ENCODE results near the gene ANKRD22. TPM values are rescaled to one million over a fixed set of nuclear protein-coding genes. Genes with fewer than 3 reads are reported as not detected.
"Not testable (repeated sequence)": the region's sequence is repeated elsewhere in the genome, so short reads cannot be mapped to it uniquely, and the experiment has no call there.

The ANKRD22 gene
- total RNA-seq, 2 donors from 2014 or later, result 0.24 to 0.65 TPM

DNA sequence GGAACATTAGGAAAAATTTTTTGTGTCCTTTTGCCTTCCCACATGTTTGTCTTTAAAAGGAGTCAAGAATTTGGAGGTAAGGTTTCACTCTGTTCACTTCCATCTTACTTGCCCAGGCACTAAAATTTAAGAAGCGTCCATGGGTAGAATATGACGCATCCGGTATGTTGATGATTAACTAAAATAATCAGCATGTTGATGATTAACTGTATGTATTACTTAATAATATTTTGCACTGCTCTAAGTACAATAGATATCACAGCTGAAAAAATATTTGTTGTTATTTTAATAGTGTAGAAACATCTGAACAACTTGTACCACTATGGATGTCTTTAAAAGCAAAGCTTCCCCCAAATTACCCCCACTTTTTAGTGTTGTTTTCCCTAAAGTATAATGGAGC, 11.5 kb downstream of the ANKRD22 start:
- Mint-ChIP-seq H3K9me3 (peaks cover 0 to 1% of the 10 kb centered on the region in 2 donors), H3K27ac (no peak overlapping the region), H3K36me3 (ENCODE audit: insufficient read depth in 2 of 2) (no peaks in the 10 kb centered on the region), H3K4me3 (no peak overlapping the region), H3K4me1 (ENCODE audit: low read depth) (peaks cover 5% of the 10 kb centered on the region), H3K27me3 (ENCODE audit: low read depth) (peaks cover 19% of the 10 kb centered on the region)
- no peak for ATAC-seq (replicated peaks in 1 of 2)
- no peak for DNase-seq

DNA sequence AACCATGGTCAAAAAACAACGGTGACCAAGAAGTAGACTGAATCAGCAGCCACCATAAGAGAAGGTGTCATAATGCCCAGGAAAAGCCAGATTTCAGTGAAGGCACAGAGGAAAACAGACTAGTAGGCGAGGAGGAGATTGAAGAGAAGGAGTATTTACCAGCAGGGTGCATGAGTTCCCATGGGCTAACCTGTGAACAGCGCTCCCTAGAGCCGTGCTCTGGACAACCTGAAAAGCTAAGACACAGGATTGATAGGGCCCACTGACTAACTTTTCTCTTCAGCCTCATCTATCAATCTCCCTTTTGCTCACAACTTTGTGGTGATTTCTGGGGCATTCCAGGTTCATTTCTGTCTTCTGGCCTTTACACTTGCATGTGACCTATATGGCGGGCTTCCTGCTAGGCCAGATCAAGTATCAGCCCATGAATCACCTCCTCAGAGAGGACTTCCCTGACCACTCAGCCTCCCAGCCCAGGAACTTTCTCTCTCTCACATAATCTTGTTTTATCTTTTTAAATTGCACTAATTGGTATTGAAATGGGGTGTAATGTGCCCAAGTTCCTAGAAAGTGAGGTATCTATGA, 12.8 kb downstream of the ANKRD22 start:
- Mint-ChIP-seq H3K4me3 (no peak overlapping the region), H3K9me3 (peaks cover 0 to 1% of the 10 kb centered on the region in 2 donors), H3K27ac (no peak overlapping the region), H3K36me3 (ENCODE audit: insufficient read depth in 2 of 2) (no peaks in the 10 kb centered on the region), H3K4me1 (ENCODE audit: low read depth) (peaks cover 7% of the 10 kb centered on the region), H3K27me3 (ENCODE audit: low read depth) (peaks cover 12% of the 10 kb centered on the region)
- no peak for DNase-seq
- peak in 1 of 2 donors; percentile 10 for ATAC-seq (replicated peaks in 1 of 2)

GRCh38 chr10:88837632-88838031, 14.0 kb downstream of the ANKRD22 start:
- not testable (repeated sequence) for ATAC-seq (replicated peaks in 1 of 2); H3K27ac Mint-ChIP-seq; DNase-seq; H3K36me3 Mint-ChIP-seq (ENCODE audit: insufficient read depth in 2 of 2); H3K4me3 Mint-ChIP-seq; H3K9me3 Mint-ChIP-seq; H3K27me3 Mint-ChIP-seq (ENCODE audit: low read depth)
- peaks cover 19% of the 10 kb centered on the region for H3K4me1 Mint-ChIP-seq (ENCODE audit: low read depth)

DNA sequence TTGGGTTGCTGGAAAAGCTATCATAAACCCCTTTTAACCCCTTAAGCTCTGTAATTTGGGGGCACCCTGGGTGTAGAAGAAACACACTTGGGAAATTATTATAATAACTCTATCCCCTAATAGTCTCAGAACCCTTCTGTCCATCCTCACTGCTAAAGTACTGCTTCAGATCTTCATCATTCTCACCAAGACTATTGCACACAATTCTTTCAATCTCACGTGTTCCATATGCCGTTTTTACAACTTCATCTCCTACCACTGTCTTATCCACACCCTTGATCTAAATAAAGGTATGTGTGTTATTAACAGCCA, 15.8 kb downstream of the ANKRD22 start:
- H3K27ac Mint-ChIP-seq, result no peak overlapping the region
- DNase-seq (no peak), ATAC-seq (replicated peaks in 1 of 2) (peak; percentile 4)
- peaks cover 0 to 1% of the 10 kb centered on the region in 2 donors for H3K9me3 Mint-ChIP-seq
- no peaks in the 10 kb centered on the region for H3K36me3 Mint-ChIP-seq (ENCODE audit: insufficient read depth in 2 of 2)
- H3K27me3 Mint-ChIP-seq (ENCODE audit: low read depth), result no peaks in the 10 kb centered on the region
- no peak overlapping the region for H3K4me3 Mint-ChIP-seq
- H3K4me1 Mint-ChIP-seq (ENCODE audit: low read depth), result peaks cover 27% of the 10 kb centered on the region

DNA sequence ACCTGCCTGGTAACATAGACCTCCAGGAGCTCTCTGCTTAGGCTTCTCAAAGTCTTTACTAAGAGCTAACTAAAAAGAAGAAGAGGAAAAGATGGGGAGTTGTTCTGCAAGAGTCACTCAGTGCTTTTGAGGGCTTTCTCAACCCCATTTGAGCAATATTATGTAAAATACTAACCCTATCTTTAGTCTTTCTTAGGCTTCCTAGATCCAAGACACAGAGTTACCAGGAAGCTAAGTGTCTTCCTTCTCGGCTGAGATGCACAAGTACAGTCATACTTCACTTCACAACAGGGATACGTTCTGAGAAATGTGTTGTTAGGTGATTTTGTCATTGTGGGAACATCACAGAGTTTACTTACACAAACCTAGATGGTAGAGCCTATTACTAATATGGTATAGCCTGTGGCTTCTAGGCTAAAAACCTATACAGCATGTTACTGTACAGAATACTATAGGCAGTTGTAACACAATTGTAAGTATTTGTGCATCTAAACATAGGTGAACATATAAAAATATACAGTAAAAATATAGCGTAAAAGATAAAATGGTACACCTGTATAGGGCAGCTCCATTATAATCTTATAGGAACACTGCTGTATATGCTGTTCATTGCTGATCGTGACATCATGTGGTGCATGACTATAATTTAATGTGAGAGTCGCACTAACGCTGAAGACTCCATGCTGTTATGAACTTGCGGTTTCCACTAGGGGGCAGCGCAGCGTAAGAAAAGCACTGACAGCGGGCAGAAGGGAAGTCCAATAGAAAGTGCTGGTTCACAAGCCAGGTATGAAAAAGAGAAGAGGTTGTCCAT, 16.3 kb downstream of the ANKRD22 start:
- DNase-seq (peak; percentile 86 to 88), ATAC-seq (replicated peaks in 1 of 2) (peak; percentile 83)
- H3K4me1 Mint-ChIP-seq (ENCODE audit: low read depth), result peaks cover 32% of the 10 kb centered on the region
- no peak overlapping the region for H3K27ac Mint-ChIP-seq
- H3K27me3 Mint-ChIP-seq (ENCODE audit: low read depth), result no peaks in the 10 kb centered on the region
- peaks cover 0 to 1% of the 10 kb centered on the region in 2 donors for H3K9me3 Mint-ChIP-seq
- H3K36me3 Mint-ChIP-seq (ENCODE audit: insufficient read depth in 2 of 2), result no peaks in the 10 kb centered on the region
- H3K4me3 Mint-ChIP-seq, result no peak overlapping the region

GRCh38 chr10:88833723-88834122, 17.9 kb downstream of the ANKRD22 start:
- H3K36me3 Mint-ChIP-seq (ENCODE audit: insufficient read depth in 2 of 2), result no peaks in the 10 kb centered on the region
- no peak for DNase-seq
- no peak overlapping the region for H3K27ac Mint-ChIP-seq
- H3K4me3 Mint-ChIP-seq, result no peak overlapping the region
- no peaks in the 10 kb centered on the region for H3K9me3 Mint-ChIP-seq
- no peak for ATAC-seq (replicated peaks in 1 of 2)
- H3K4me1 Mint-ChIP-seq (ENCODE audit: low read depth), result peaks cover 38% of the 10 kb centered on the region
- no peaks in the 10 kb centered on the region for H3K27me3 Mint-ChIP-seq (ENCODE audit: low read depth)

- Mint-ChIP-seq H3K36me3 (ENCODE audit: insufficient read depth in 2 of 2) (no peaks in the 10 kb centered on the region), H3K27me3 (ENCODE audit: low read depth) (no peaks in the 10 kb centered on the region), H3K4me3 (no peak overlapping the region), H3K9me3 (no peaks in the 10 kb centered on the region), H3K4me1 (ENCODE audit: low read depth) (peaks cover 44% of the 10 kb centered on the region), H3K27ac (no peak overlapping the region)
- ATAC-seq (replicated peaks in 1 of 2) (no peak), DNase-seq (no peak)
Observed at GRCh38 chr10:88833156-88833555, 18.5 kb downstream of the ANKRD22 start.

- no peak overlapping the region for H3K27ac Mint-ChIP-seq
- peaks cover 51% of the 10 kb centered on the region for H3K4me1 Mint-ChIP-seq (ENCODE audit: low read depth)
- ATAC-seq (replicated peaks in 1 of 2), result no peak
- no peaks in the 10 kb centered on the region for H3K27me3 Mint-ChIP-seq (ENCODE audit: low read depth)
- no peak for DNase-seq
- H3K9me3 Mint-ChIP-seq, result no peaks in the 10 kb centered on the region
- H3K4me3 Mint-ChIP-seq, result no peak overlapping the region
- H3K36me3 Mint-ChIP-seq (ENCODE audit: insufficient read depth in 2 of 2), result no peaks in the 10 kb centered on the region
Observed at GRCh38 chr10:88832376-88832775, 19.3 kb downstream of the ANKRD22 start.

DNA sequence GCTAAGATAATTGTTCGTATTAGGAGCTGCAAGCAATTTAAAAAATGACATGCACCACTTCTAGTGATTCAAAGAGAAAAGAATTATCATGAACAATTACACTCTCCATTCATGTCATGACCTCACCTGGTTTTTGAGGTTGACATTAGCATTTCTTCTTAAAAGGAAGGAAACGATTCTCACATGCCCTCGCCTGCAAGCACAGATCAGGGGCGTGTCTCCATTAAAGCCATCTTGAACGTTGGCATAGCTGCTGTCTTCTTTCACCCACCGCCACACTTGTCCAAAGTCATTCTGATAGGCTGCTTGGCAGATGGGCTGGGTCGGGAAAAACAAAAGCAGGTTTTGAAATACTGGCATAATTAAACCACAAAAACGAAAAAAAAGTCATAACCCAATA, 19.9 kb downstream of the ANKRD22 start:
- H3K4me1 Mint-ChIP-seq (ENCODE audit: low read depth), result peaks cover 58% of the 10 kb centered on the region
- DNase-seq, result peak; percentile 56 to 59

GRCh38 chr10:88830643-88831268, 20.9 kb downstream of the ANKRD22 start:
- Mint-ChIP-seq H3K4me3 (peak overlapping the region; percentile 70 to 71), H3K4me1 (ENCODE audit: low read depth) (peaks cover 68% of the 10 kb centered on the region), H3K36me3 (ENCODE audit: insufficient read depth in 2 of 2) (peaks cover 0 to 2% of the 10 kb centered on the region in 2 donors), H3K27ac (no peak overlapping the region), H3K27me3 (ENCODE audit: low read depth) (no peaks in the 10 kb centered on the region), H3K9me3 (peaks cover 0 to 2% of the 10 kb centered on the region in 2 donors)
- DNase-seq (peak in 1 of 2 donors; percentile 26), ATAC-seq (replicated peaks in 1 of 2) (peak in 1 of 2 donors; percentile 11)

More for the DNA sequence above, 19.9 kb downstream of the ANKRD22 start:
- ATAC-seq (replicated peaks in 1 of 2), result peak; percentile 58 to 63
- Mint-ChIP-seq H3K36me3 (ENCODE audit: insufficient read depth in 2 of 2) (peaks cover 0 to 2% of the 10 kb centered on the region in 2 donors), H3K27ac (no peak overlapping the region), H3K9me3 (peaks cover 0 to 2% of the 10 kb centered on the region in 2 donors), H3K4me3 (peak overlapping the region; percentile 70 to 71), H3K27me3 (ENCODE audit: low read depth) (no peaks in the 10 kb centered on the region)

GRCh38 chr10:88828310-88828709, 23.3 kb downstream of the ANKRD22 start:
- H3K36me3 Mint-ChIP-seq (ENCODE audit: insufficient read depth in 2 of 2), result peaks cover 0 to 2% of the 10 kb centered on the region in 2 donors
- no peaks in the 10 kb centered on the region for H3K27me3 Mint-ChIP-seq (ENCODE audit: low read depth)
- DNase-seq (no peak), ATAC-seq (replicated peaks in 1 of 2) (no peak)
- no peak overlapping the region for H3K4me3 Mint-ChIP-seq
- H3K9me3 Mint-ChIP-seq, result peaks cover 0 to 2% of the 10 kb centered on the region in 2 donors
- H3K4me1 Mint-ChIP-seq (ENCODE audit: low read depth), result peaks cover 71% of the 10 kb centered on the region
- no peak overlapping the region for H3K27ac Mint-ChIP-seq

- Mint-ChIP-seq H3K36me3 (ENCODE audit: insufficient read depth in 2 of 2) (peaks cover 0 to 2% of the 10 kb centered on the region in 2 donors), H3K4me3 (no peak overlapping the region), H3K27me3 (ENCODE audit: low read depth) (no peaks in the 10 kb centered on the region), H3K4me1 (ENCODE audit: low read depth) (peaks cover 65% of the 10 kb centered on the region), H3K9me3 (peaks cover 0 to 2% of the 10 kb centered on the region in 2 donors), H3K27ac (no peak overlapping the region)
- ATAC-seq (replicated peaks in 1 of 2) (peak; percentile 66 to 67), DNase-seq (no peak)
Observed at GRCh38 chr10:88827671-88828070, 24.0 kb downstream of the ANKRD22 start.

- H3K36me3 Mint-ChIP-seq (ENCODE audit: insufficient read depth in 2 of 2), result peaks cover 0 to 2% of the 10 kb centered on the region in 2 donors
- peak overlapping the region; percentile 19 to 24 for H3K4me3 Mint-ChIP-seq
- no peak for DNase-seq
- H3K4me1 Mint-ChIP-seq (ENCODE audit: low read depth), result peaks cover 62% of the 10 kb centered on the region
- H3K27ac Mint-ChIP-seq, result peak overlapping the region; percentile 48
- no peaks in the 10 kb centered on the region for H3K27me3 Mint-ChIP-seq (ENCODE audit: low read depth)
- ATAC-seq (replicated peaks in 1 of 2), result no peak
- peaks cover 0 to 2% of the 10 kb centered on the region in 2 donors for H3K9me3 Mint-ChIP-seq
Observed at GRCh38 chr10:88826388-88826787, 25.3 kb downstream of the ANKRD22 start.
